ENCODE results near the gene DEPDC4. TPM values are rescaled to one million over a fixed set of nuclear protein-coding genes. Genes with fewer than 3 reads are reported as not detected.

Gene DEPDC4
- total RNA-seq, 4 donors from 2014 or later, result not detected

- TF ChIP-seq POLR2A (IDR thresholded peaks at IDR 0.05) (no peak), CTCF (IDR thresholded peaks at IDR 0.05) (no peak)
- DNase-seq (ENCODE audit: low spot score in 2 of 2), result no peak
- 55 to 63% methylated on average over 6 of the region's 6 CpGs for WGBS, 2 donors
- no peak overlapping the region for H3K4me3 ChIP-seq (ENCODE audit: low read depth, poor library complexity, severe bottlenecking)
- intact Hi-C loops (cut with DNase I; ENCODE audit: low total_unique reads), result no loop called here
Observed at GRCh38 chr12:100199023-100199346, 67.9 kb downstream of the DEPDC4 start.

GRCh38 chr12:100197486-100197885 is 69.4 kb downstream of the DEPDC4 start:
- 84 to 90% methylated on average over 4 of the region's 4 CpGs for WGBS, 2 donors
- no peak overlapping the region for H3K4me3 ChIP-seq (ENCODE audit: low read depth, poor library complexity, severe bottlenecking)
- intact Hi-C loops (cut with DNase I; ENCODE audit: low total_unique reads), result no loop called here
- TF ChIP-seq CTCF (IDR thresholded peaks at IDR 0.05) (no peak), POLR2A (IDR thresholded peaks at IDR 0.05) (no peak)
- no peak for DNase-seq (ENCODE audit: low spot score in 2 of 2)

- 68 to 80% methylated on average over 1 of the region's 1 CpG for WGBS, 2 donors
- no peak overlapping the region for H3K4me3 ChIP-seq (ENCODE audit: low read depth, poor library complexity, severe bottlenecking)
- intact Hi-C loops (cut with DNase I; ENCODE audit: low total_unique reads), result no loop called here
- no peak for DNase-seq (ENCODE audit: low spot score in 2 of 2)
- TF ChIP-seq POLR2A (IDR thresholded peaks at IDR 0.05), result no peak
- no peak for TF ChIP-seq CTCF (IDR thresholded peaks at IDR 0.05)
Observed at GRCh38 chr12:100193085-100193484, 73.8 kb downstream of the DEPDC4 start.

Other genes starting within 250 kb of the DEPDC4 start
- 10 to 100 TPM; 20.3 to 29.1 (median 23.6) TPM for gene BLTP3B, start 124.2 kb downstream of the DEPDC4 start, total RNA-seq
- 10 to 100 TPM in 3 of 4 donors, 1 to 10 TPM in 1; 7.6 to 24.7 (median 16.7) TPM for gene ACTR6, start 66.3 kb downstream of the DEPDC4 start, total RNA-seq
- gene SCYL2, start 98 bp upstream of the DEPDC4 start, total RNA-seq, result 10 to 100 TPM; 36.9 to 66.7 (median 39.6) TPM
- gene SLC17A8, start 90.0 kb upstream of the DEPDC4 start, total RNA-seq, result not detected
- gene NR1H4, start 206.8 kb upstream of the DEPDC4 start, total RNA-seq, result not detected